HepG2 (cell line): ENCODE data around the gene BRCA2. TPM values are rescaled to one million over a fixed set of nuclear protein-coding genes. Genes with fewer than 3 reads are reported as not detected.
A peak's percentile ranks its signal among the peaks of the same experiment; 100 is the strongest.

Experiments used
- ATAC-seq: fragments of 200-7000 bp; cut with Tn5 transposase; 3 replicates; pipeline ENCODE4 v1.9.1; 2020; ENCODE audit warnings: mild to moderate bottlenecking, moderate library complexity
- BruUV-seq: library from RNA; stranded (reverse); fragments of 400-500 nt; replicated peaks from 2 replicates; lab custom pipeline; 2021; lab: Mats Ljungman, UMichigan
- CTCF ChIA-PET: fragments of 300-600 bp; formaldehyde crosslinking; extraction: SDS; loops from one replicate; lab custom pipeline; 2021; ENCODE audit warnings: low total read pairs, inconsistent platforms, low intra/inter-chr PET ratio; lab: Yijun Ruan, JAX
- POLR2A ChIA-PET: fragments of 350-600 bp; sonication (Branson Sonifier 250); formaldehyde crosslinking; loops from one replicate; lab custom pipeline; 2020; ENCODE audit warnings: antibody characterized with exemption, inconsistent platforms; lab: Yijun Ruan, JAX
- DNase-seq: peaks from one replicate; pipeline ENCODE4 v3.0.0-alpha.2; 2015; ENCODE audit warnings: low spot score
- FAIRE-seq: peaks from 3 replicates; lab custom pipeline; 2011; peaks lifted over from hg19 to GRCh38; lab: Jason Lieb, UNC
- H2AFZ ChIP-seq: one replicate; pipeline ENCODE4 v1.6.1; 2011; ENCODE audit warnings: low read length, inconsistent platforms
- H3K27ac ChIP-seq: fragments of 300-600 bp; 3 replicates; pipeline ENCODE4 v1.8.0; 2011; ENCODE audit warnings: mixed run types, mild to moderate bottlenecking, mixed read lengths, low read length, inconsistent platforms; ENCODE audit not compliant: insufficient read depth; ENCODE audit errors: extremely low read length
- H3K27me3 ChIP-seq, 2 experiments: fragments of 200-600 bp in 1 of 2; 2 replicates in 1 of 2; 3 replicates in 1 of 2; pipeline versions ENCODE4 v1.6.0 to v1.8.0; 2011; ENCODE audit warnings: low read length in 2 of 2, mild to moderate bottlenecking in 2 of 2, moderate library complexity in 2 of 2, inconsistent platforms in 1 of 2; ENCODE audit not compliant: insufficient read depth in 2 of 2, control insufficient read depth in 1 of 2
- H3K36me3 ChIP-seq, 2 experiments: fragments of 200-600 bp in 1 of 2; replicated peaks in 1 of 2; 2 replicates in 1 of 2; 3 replicates in 1 of 2; pipeline versions ENCODE4 v1.5.1 to v1.8.0; 2011; ENCODE audit warnings: low read length in 2 of 2, inconsistent platforms in 1 of 2; ENCODE audit not compliant: insufficient read depth in 2 of 2, control insufficient read depth in 1 of 2
- H3K4me1 ChIP-seq: 2 replicates; pipeline ENCODE4 v1.5.1; 2012; ENCODE audit warnings: low read length, inconsistent platforms; ENCODE audit not compliant: insufficient read depth
- H3K4me2 ChIP-seq: 2 replicates; pipeline ENCODE4 v1.6.0; 2011; ENCODE audit warnings: low read depth, low read length, inconsistent platforms
- H3K4me3 ChIP-seq, 3 experiments: fragments of 200-600 bp in 1 of 3; sonication (generic), shearing (Covaris generic) in 1 of 3; replicated peaks in 1 of 3; 2 replicates each; pipeline ENCODE4 v1.5.1; 2011 to 2016; ENCODE audit warnings: low read length in 3 of 3, inconsistent platforms in 2 of 3, low read depth in 2 of 3, mild to moderate bottlenecking in 2 of 3, control low read depth in 1 of 3, mixed read lengths in 1 of 3; ENCODE audit not compliant: insufficient read depth in 1 of 3
- H3K79me2 ChIP-seq: one replicate; pipeline ENCODE4 v1.6.1; 2011; ENCODE audit warnings: low read length, inconsistent platforms; ENCODE audit not compliant: insufficient read depth
- H3K9ac ChIP-seq: 2 replicates; pipeline ENCODE4 v1.6.0; 2011; ENCODE audit warnings: mild to moderate bottlenecking, low read depth, low read length, inconsistent platforms; ENCODE audit not compliant: insufficient read depth
- H3K9me3 ChIP-seq: 2 replicates; pipeline ENCODE4 v1.5.1; 2012; ENCODE audit warnings: mild to moderate bottlenecking, low read length
- H4K20me1 ChIP-seq: 2 replicates; pipeline ENCODE4 v1.6.0; 2011; ENCODE audit warnings: inconsistent platforms, mild to moderate bottlenecking, low read length, moderate library complexity; ENCODE audit not compliant: insufficient read depth
- MED13 ChIP-seq: sonication (generic); formaldehyde crosslinking; IDR thresholded peaks from 2 replicates; pipeline ENCODE4 v1.5.0; 2020; ENCODE audit warnings: missing genetic modification reagents
- ZNF121 ChIP-seq: sonication (generic); formaldehyde crosslinking; IDR thresholded peaks from 2 replicates; pipeline ENCODE4 v1.5.0; 2020; ENCODE audit warnings: mild to moderate bottlenecking, missing genetic modification reagents
- ZNF687 ChIP-seq: sonication (generic); formaldehyde crosslinking; IDR thresholded peaks from 2 replicates; pipeline ENCODE4 v1.5.1; 2020; ENCODE audit warnings: mild to moderate bottlenecking, missing genetic modification reagents, moderate library complexity
- ZNF770 ChIP-seq: sonication (generic); formaldehyde crosslinking; IDR thresholded peaks from 2 replicates; pipeline ENCODE4 v1.5.0; 2020; ENCODE audit warnings: mild to moderate bottlenecking, missing genetic modification reagents
- WGBS: methylation state at CpG from one replicate; pipeline ENCODE4 v1.1.6; 2017; ENCODE audit warnings: low lambda C conversion rate; 5-methylcytosine and 5-hydroxymethylcytosine counted together
- in situ Hi-C: cut with HindIII; loops from 2 replicates; pipeline ENCODE4 v1.10.0; 2017; ENCODE audit warnings: low pct_unique_long_range_greater_than_20kb; ENCODE audit not compliant: extremely low pct_ligation_motif_present
- intact Hi-C: fragments of 100-400 bp; cut with micrococcal nuclease; formaldehyde crosslinking; loops from one replicate; pipeline ENCODE4 v1.10.0; 2022; ENCODE audit not compliant: unreplicated experiment
- polyA plus RNA-seq, 8 experiments: library from polyadenylated mRNA; depleted of rRNA in 3 of 8; stranded (reverse) in 7 of 8; unstranded in 1 of 8; fragments of >200 nt; fragmentation: Illumina TruSeq in 4 of 8; extraction: Trizol in 4 of 8; gene quantifications; 2 replicates each; pipeline versions ENCODE4 v1.2.1 to v1.2.3, GENCODE V29; 2011 to 2016; ENCODE audit warnings: low read depth in 4 of 8, missing spikeins in 1 of 8, mixed read lengths in 1 of 8; ENCODE audit not compliant: insufficient read depth in 1 of 8
- total RNA-seq, 5 experiments: library from RNA; depleted of rRNA; stranded (reverse); fragments of >200 nt; fragmentation: Illumina TruSeq; extraction: Trizol; gene quantifications; 2 replicates each; pipeline ENCODE4 v1.2.3, GENCODE V29; 2016; ENCODE audit warnings: low read depth in 1 of 5

Gene BRCA2
- total and polyA plus RNA-seq, 2 of the 13 experiments (the other 11 are each of a cell fraction or from before 2014, with no cell fraction given), result 3.1 to 24.6 TPM

GRCh38 chr13:32429433-32429909, 114.2 kb downstream of the BRCA2 start:
- Histone ChIP-seq H3K4me2 (no peak overlapping the region), H3K36me3 (no peaks in the 10 kb centered on the region; a peak in 1 of 5 replicates), H3K4me1 (peaks cover 51% of the 10 kb centered on the region), H3K27me3 (no peaks in the 10 kb centered on the region; a peak in 1 of 5 replicates), H4K20me1 (peaks cover 18% of the 10 kb centered on the region; the same call in 1 of the 2 replicates), H3K27ac (peak overlapping the region; percentile 94), H3K9me3 (no peaks in the 10 kb centered on the region), H3K9ac (peak overlapping the region; percentile 89; the same call in 1 of the 2 replicates), H3K79me2 (peaks cover 26% of the 10 kb centered on the region), H2AFZ (no peak overlapping the region), H3K4me3 (no peak overlapping the region)
- TF ChIP-seq ZNF770 (CRISPR knock-in tag) (peak; percentile 45; the same call in 1 of the 2 replicates), ZNF687 (CRISPR knock-in tag) (peak; percentile 24; the same call in 1 of the 2 replicates), ZNF121 (CRISPR knock-in tag) (peak; percentile 80), MED13 (CRISPR knock-in tag) (no peak)
- DNase-seq, result no peak
- POLR2A ChIA-PET, result interaction anchor here (1.5 to 2.7 kb wide), 5 partner anchors 10 to 174 kb away, joined by 10 to 19 read pairs (median 11); partner anchors contain the start of genes BRCA2, N4BP2L2 and ZAR1L
- in situ Hi-C loops, result loop anchor here (25.0 kb wide), 1 partner anchor 392 kb away; the partner anchor contains the start of gene FRY
- CTCF ChIA-PET, result no interaction called here
- no TSS peak for BruUV-seq
- ATAC-seq, result no peak
- intact Hi-C loops, result loop anchor here (2.0 to 10.0 kb wide), 2 partner anchors 13 to 105 kb away; partner anchors contain the start of gene N4BP2L2
- FAIRE-seq, result no peak
- 96% methylated on average over 6 of the region's 6 CpGs for WGBS
